ENCODE data around the gene FLNC. TPM values are rescaled to one million over a fixed set of nuclear protein-coding genes. Genes with fewer than 3 reads are reported as not detected.
A peak's percentile ranks its signal among the peaks of the same experiment; 100 is the strongest.

The FLNC gene
- total RNA-seq, 4 donors from 2014 or later: 21.3 to 234 (median 57.9) TPM

GRCh38 chr7:128810997-128811396 lies 19.2 kb upstream of the FLNC start:
- H3K9me3 ChIP-seq: no peaks in the 10 kb centered on the region
- intact Hi-C loops (cut with DNase I; ENCODE audit: low total_unique reads) (no loop called here), in situ Hi-C loops (cut with MboI; ENCODE audit: low pct_ligation_motif_present in 1 of 4, low pct_unique_long_range_greater_than_20kb in 1 of 4, low sequenced_read_pairs in 3 of 4) (no loop called here)
- TF ChIP-seq POLR2AphosphoS5 (IDR thresholded peaks at IDR 0.05) (no peak), CTCF (IDR thresholded peaks at IDR 0.05) (no peak), EP300 (IDR thresholded peaks at IDR 0.05; ENCODE audit: low read depth) (no peak), POLR2A (IDR thresholded peaks at IDR 0.05) (no peak)
- H3K27me3 ChIP-seq: no peaks in the 10 kb centered on the region
- no peak for DNase-seq
- H3K27ac ChIP-seq: no peak overlapping the region
- H3K4me1 ChIP-seq: no peaks in the 10 kb centered on the region
- H3K4me3 ChIP-seq: no peak overlapping the region
- WGBS, 2 donors (ENCODE audit: low coverage in 1 of 2): 98% methylated on average over 3 of the region's 3 CpGs; no CpG with 5 or more reads in 1 of the 2 donors
- H3K36me3 ChIP-seq: no peaks in the 10 kb centered on the region

- Histone ChIP-seq H3K4me1 (no peaks in the 10 kb centered on the region), H3K36me3 (no peaks in the 10 kb centered on the region), H3K4me3 (no peak overlapping the region), H3K27me3 (no peaks in the 10 kb centered on the region), H3K9me3 (no peaks in the 10 kb centered on the region), H3K27ac (no peak overlapping the region)
- no peak for DNase-seq
- intact Hi-C loops (cut with DNase I; ENCODE audit: low total_unique reads) (no loop called here), in situ Hi-C loops (cut with MboI; ENCODE audit: low pct_ligation_motif_present in 1 of 4, low pct_unique_long_range_greater_than_20kb in 1 of 4, low sequenced_read_pairs in 3 of 4) (no loop called here)
- TF ChIP-seq CTCF (IDR thresholded peaks at IDR 0.05): no peak
- no peak for TF ChIP-seq POLR2AphosphoS5 (IDR thresholded peaks at IDR 0.05)
- no peak for TF ChIP-seq POLR2A (IDR thresholded peaks at IDR 0.05)
- TF ChIP-seq EP300 (IDR thresholded peaks at IDR 0.05; ENCODE audit: low read depth): no peak
- WGBS, 2 donors (ENCODE audit: low coverage in 1 of 2): 89 to 100% methylated on average over 1 to 11 of the region's 11 CpGs
These were observed 18.4 kb upstream of the FLNC start for GRCh38 chr7:128811631-128812430.

GRCh38 chr7:128812514-128813168 lies 17.6 kb upstream of the FLNC start:
- peak; percentile 22 for DNase-seq
- Histone ChIP-seq H3K36me3 (no peaks in the 10 kb centered on the region), H3K27me3 (no peaks in the 10 kb centered on the region), H3K9me3 (no peaks in the 10 kb centered on the region), H3K4me3 (no peak overlapping the region), H3K27ac (no peak overlapping the region), H3K4me1 (no peaks in the 10 kb centered on the region)
- intact Hi-C loops (cut with DNase I; ENCODE audit: low total_unique reads) (no loop called here), in situ Hi-C loops (cut with MboI; ENCODE audit: low pct_ligation_motif_present in 1 of 4, low pct_unique_long_range_greater_than_20kb in 1 of 4, low sequenced_read_pairs in 3 of 4) (no loop called here)
- TF ChIP-seq POLR2AphosphoS5 (IDR thresholded peaks at IDR 0.05): no peak
- TF ChIP-seq CTCF (IDR thresholded peaks at IDR 0.05): no peak
- TF ChIP-seq EP300 (IDR thresholded peaks at IDR 0.05; ENCODE audit: low read depth): no peak
- no peak for TF ChIP-seq POLR2A (IDR thresholded peaks at IDR 0.05)
- 39 to 60% methylated on average over 2 to 11 of the region's 11 CpGs for WGBS, 2 donors (ENCODE audit: low coverage in 1 of 2)

GRCh38 chr7:128814499-128814898 lies 15.7 kb upstream of the FLNC start:
- no peaks in the 10 kb centered on the region for H3K4me1 ChIP-seq
- H3K27me3 ChIP-seq: no peaks in the 10 kb centered on the region
- DNase-seq: no peak
- WGBS, 2 donors (ENCODE audit: low coverage in 1 of 2): 89 to 100% methylated on average over 1 to 6 of the region's 6 CpGs
- intact Hi-C loops (cut with DNase I; ENCODE audit: low total_unique reads) (no loop called here), in situ Hi-C loops (cut with MboI; ENCODE audit: low pct_ligation_motif_present in 1 of 4, low pct_unique_long_range_greater_than_20kb in 1 of 4, low sequenced_read_pairs in 3 of 4) (no loop called here)
- TF ChIP-seq EP300 (IDR thresholded peaks at IDR 0.05; ENCODE audit: low read depth) (no peak), POLR2AphosphoS5 (IDR thresholded peaks at IDR 0.05) (no peak), CTCF (IDR thresholded peaks at IDR 0.05) (no peak), POLR2A (IDR thresholded peaks at IDR 0.05) (no peak)
- H3K9me3 ChIP-seq: no peaks in the 10 kb centered on the region
- no peak overlapping the region for H3K27ac ChIP-seq
- H3K4me3 ChIP-seq: no peak overlapping the region
- H3K36me3 ChIP-seq: no peaks in the 10 kb centered on the region
